ENCODE measurements around the gene RMDN2.
A peak's percentile ranks its signal among the peaks of the same experiment; 100 is the strongest.
"Not testable (repeated sequence)": the region's sequence is repeated elsewhere in the genome, so short reads cannot be mapped to it uniquely, and the experiment has no call there.

The RMDN2 gene

DNA sequence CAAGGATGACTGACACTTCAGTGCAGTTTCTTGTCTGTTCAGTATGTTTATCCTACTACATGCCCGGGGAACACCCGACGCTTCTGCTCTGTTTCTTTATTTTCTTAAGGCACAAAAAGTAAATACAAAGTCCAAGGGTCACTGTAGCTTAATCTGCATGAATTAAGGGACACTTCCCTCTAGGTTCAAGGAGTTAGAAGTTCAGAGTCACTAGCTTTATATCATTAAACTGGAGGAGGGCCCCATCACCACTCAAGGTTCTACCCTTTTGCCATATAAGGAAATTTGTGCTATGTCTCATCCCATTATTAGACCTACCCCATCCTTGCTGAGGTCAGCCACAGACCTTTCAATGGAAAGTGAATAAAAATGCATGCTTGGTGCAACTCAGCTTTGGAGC is 27.6 kb upstream of the RMDN2 start:
- no peak for DNase-seq (ENCODE audit: low read depth in 2 of 2)

DNA sequence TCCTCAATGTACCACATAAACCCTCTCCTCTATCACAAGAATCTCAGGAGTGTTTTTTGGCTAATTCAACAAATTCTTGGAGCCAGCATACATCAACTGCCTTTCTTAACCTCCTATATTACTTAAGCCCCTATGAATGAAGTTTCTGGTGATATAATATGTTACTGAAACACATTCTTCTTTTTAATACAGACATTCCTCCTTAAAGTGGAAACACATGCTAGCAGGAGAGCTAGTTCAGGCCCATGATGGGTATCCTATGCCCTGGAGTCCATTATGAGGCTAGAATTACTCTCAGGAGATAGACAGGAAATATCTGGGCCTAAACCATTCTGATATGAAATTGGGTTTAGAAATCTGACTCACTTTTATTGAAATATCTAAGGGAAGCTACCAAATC is 26.6 kb upstream of the RMDN2 start:
- DNase-seq (ENCODE audit: low read depth in 2 of 2) = peak; percentile 72 to 79

DNA sequence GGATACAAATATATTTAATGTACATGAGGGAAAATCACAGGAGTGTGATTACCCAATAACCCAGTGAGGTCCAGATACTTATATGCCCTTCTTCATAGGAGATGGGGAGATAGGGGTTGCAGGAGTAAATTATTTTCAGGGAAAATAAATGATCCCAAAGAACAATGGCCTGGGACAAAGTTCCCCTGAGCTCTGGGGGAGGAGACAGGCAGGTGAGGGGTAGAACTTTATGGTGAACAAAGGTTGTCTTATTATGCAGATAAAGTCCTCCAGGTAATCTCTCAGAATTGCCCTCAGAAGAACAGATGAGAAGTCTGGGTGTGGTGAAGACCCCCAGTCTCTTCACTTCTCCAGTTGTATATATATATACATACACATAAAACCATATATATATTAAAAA is 22.1 kb upstream of the RMDN2 start:
- no peak for DNase-seq (ENCODE audit: low read depth in 2 of 2)

DNA sequence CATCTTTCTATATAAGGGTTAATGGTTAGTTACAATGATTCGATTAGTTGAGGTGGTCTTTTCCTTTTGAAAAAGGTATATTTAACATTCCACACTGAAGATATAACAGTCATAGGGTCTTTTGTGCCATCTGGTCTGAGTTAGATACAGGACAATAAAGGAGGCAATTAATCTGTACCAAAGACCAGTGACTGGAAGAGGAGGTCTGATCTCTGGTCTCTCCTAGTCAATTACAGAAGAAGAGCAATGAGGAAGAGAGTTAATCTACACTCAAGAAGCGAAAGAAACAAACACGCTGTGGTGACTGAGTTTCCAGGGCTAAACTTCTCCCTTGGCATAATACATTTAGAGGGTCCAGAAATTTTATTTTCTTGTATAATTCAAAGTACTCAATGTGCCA is 20.7 kb upstream of the RMDN2 start:
- DNase-seq (ENCODE audit: low read depth in 2 of 2) = no peak

DNA sequence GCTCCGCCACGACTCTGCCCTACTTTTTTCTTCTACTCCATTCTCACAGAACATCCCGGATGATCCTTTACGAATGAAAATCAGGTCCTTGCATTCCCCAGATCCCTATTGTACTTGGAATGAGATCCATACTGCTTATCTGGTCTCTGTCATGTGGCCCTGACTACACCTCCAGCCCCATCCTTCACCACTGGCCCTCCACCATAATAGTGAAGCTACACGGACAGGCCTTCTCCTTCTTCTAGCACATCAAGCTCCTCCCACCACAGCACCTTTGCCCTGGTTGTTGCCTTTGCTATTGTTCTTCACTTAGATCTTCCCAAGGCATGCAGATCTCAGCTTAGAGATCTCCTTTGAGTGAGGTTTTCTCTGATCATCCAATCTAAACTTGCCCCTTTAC is 20.1 kb upstream of the RMDN2 start:
- DNase-seq (ENCODE audit: low read depth in 2 of 2) = no peak

DNA sequence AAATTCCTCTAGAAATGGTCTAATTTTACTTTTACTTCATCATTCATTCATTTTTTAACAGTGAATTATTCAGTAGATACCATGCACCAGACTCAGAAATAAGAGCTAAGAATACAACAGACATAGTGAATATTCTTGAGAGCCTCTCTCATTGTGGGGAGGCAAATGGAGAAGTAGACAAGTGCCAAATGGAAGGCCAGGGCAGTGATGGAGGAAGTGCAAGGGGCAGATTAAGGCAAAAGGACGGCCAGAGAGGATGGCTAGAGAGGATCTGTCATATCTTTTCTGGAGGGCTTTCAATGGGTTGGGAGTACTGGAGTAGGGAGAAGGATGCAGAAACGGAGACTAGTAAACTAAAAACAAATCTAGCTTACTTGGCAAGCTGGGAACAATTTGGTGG is 19.0 kb upstream of the RMDN2 start:
- no peak for DNase-seq (ENCODE audit: low read depth in 2 of 2)

DNA sequence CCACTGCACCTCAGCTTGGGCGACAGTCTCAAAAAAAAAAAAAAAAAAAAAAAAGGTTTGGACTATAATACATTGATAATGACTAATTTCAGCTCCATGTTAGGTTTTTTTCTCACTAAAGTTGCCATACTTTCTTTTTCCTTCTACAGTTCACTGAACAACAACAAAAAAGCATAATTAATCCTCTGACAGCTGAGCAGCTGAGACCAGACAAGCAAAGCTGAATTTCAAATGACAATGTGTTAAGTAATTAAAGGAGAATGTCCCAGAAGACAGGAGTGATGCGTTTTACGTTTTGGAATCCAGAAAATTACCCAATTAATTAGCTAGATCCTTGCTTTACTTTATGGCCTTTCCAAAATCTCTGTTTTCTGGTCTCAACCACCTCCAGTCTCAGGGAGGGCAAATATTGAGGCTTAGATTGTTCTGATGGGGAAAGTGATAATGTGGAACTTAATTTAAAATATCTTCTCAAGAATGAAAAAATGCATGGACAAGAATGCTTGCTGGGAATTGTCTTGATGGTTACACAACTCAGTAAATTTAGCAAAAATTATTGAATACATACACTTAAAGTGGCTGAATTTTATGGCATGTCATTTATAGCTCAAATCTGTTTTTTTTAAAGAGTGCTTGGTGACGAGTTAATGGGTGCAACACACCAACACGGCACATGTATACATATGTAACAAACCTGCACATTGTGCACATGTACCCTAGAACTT is 17.4 kb upstream of the RMDN2 start:
- DNase-seq (ENCODE audit: low read depth in 2 of 2) = no peak

DNA sequence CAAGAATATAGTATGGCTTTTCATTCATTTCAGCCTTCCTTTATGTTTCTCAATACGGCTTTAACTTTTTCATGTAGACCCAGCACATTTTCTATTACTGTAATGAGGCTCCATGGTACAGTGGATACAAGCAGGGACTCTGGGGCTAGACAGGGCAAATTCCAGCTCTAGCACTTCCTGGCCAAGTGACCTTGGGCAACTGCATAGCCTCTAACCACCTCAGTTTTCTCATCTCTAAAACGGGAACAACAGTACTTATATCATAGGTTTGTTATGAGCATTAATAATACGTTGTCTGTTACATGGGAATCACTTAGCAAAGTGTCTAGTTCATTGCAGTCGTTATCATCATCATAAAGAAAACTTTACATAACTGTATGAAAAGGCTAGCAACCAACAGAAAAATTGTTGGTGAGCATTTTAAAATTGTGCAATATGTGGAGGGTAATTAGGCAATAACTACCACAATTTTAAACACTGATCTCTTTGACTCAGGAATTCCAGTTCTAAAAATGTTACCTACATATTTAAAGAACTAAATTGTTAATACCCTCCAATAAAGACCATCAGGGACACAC is 13.7 kb upstream of the RMDN2 start:
- no peak for DNase-seq (ENCODE audit: low read depth in 2 of 2)

DNA sequence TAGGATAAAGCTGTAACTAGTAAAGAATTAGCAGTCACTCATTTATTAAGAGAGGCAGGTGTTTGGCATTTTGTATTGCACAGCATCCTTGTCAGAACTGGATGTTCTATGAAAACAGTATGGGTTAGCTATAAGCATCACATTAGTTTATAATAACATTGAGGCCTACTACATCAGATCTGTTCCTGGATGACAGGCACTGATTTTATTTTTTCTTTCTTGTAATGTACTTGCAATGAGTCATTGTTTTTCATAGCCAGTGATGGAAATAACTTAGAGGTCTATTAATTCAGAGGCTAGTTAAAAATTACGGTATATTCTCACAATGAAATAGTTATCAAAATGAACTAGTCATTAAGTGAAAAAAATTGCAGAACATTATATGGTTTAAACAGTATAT is 13.0 kb upstream of the RMDN2 start:
- no peak for DNase-seq (ENCODE audit: low read depth in 2 of 2)

DNA sequence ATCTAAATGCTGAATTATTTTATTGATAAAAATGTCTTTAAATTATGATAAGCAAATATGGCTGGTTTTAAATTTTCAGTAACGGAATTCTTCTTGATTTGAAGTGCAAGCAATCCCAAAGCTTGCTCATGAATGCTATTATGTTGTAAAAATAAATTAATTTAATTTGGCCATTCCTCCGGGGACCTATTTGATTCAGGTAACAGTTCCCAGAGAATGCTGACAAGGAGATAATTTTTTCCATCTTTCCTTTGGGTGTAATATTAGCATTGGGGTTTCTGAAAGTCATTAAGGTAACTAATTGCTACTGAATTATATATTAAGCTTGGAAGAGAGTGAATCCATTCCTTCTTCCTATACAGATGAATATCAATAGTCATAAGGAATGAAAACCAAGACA is 12.5 kb upstream of the RMDN2 start:
- no peak for DNase-seq (ENCODE audit: low read depth in 2 of 2)

DNA sequence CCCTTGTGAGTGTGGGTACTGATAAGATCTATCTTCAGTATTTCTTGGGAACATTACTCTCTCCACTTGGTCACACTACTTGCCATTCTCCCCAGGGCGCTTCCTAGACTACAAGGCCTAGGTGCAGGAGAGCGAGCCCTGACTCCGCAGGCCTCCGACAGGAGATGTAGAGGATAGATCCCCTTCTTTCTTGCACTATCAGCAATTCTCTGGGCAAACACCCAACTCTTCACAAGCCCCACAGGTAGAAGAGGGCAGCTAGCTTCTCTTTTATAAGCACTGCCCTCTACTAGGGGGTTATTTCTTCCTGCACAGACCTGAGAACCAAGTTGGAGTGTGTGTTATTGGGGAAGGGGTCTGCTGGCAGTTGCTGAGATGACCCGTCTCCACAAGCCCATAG is 10.7 kb upstream of the RMDN2 start:
- DNase-seq (ENCODE audit: low read depth in 2 of 2) = no peak

DNA sequence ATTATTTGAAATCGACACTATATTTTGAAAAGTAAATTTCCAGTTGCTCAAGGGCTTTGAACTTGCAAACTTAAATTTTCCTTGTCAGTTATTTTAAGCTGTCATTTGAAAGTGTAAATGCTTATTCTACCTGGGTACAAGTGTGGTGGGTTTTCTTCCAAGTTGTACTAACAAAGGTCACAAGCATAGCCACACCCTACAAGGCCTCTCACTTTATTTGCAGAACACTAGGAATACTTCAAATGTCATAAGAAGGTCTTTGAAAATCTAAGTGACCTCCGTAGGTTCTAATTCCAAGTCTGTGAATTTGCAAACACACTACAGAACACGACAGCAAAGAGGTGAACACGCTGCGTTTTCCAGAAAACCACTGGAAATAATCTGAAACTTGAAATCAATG is 9.3 kb upstream of the RMDN2 start:
- DNase-seq (ENCODE audit: low read depth in 2 of 2) = no peak

DNA sequence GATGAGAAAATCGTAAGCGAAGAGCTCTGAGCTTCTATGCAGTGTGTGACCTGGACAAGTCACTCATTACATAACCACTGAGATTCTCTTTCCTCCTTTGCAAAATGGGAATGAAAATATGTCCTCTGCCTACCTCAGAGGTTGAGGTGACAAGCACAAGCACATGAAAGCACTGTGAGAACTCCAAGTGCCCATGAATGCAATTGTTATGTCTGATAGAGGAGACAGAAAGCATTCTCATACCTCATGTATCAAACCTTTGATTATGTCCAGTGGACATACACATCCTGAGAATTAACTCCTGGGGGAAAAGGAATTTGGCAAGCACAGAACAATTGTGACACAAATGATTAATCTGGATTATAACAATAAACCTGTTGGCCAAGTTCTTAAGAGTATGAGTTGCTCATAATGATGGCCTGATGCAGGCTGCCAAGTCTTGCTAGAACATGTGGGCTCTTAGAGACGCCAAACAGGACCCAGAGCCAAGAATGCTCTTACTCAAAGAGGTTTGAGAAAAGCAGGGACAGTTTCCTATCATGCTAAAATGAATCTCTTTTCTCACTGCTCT is 8.5 kb upstream of the RMDN2 start:
- peak; percentile 87 to 90 for DNase-seq (ENCODE audit: low read depth in 2 of 2)

DNA sequence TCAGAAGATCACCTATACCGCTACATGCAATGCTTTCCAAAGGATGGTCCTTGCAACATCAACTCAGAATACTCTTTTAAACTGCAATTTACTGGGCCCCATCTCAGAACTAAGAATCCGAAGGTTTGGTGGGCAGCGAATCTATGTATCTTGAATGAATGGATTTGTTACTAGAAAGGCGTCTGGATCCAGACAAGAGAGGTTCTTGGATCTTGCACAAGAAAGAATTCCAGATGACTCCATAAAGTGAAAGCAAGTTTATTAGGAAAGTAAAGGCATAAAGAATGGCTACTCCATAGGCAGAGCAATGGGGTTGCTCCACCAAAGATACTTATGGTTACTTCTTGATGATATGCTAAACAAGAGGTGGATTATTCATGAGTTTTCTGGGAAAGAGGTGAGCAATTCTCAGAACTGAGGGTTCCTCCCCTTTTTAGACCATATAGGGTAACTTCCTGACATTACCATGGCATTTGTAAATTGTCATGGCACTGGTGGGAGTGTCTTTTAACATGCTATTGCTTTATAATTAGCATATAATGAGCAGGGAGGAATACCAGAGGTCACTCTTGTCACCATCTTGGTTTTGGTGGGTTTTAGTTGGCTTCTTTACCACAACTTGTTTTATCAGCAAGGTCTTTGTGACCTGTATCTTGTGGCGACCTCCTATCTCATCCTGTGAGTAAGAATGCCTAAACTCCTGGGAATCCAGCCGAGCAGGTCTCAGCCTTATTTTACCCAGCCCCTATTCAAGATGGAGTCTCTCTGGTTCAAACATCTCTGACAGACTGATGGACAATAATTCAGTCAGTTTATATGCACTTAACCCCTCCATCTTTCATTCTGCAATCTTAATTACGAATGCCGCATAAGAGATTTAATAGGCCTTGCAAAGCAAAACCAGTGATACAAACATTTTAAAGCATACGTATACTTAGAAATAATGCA is 7.5 kb upstream of the RMDN2 start:
- DNase-seq (ENCODE audit: low read depth in 2 of 2) = no peak

DNA sequence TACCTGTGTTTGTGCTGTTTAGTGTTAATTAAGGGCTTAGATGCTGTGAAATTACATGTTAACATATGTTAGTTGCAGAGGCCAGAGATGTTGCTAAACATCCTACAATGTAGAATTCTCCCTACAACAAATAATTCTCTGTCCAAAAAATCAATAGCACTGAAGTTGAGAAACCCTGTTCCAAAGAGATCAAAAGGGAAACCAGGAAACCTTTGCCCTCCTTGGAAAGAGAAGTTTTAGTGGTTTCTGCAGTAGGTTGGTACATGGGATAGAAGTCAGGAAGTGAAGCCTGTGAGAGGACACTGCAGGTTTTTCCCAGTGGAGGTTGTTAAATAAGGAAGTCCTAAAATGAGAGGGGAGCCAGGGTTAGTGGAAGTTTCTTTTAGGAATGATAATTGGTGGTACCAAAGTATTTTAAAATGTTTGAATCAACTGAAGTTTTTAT is 6.3 kb upstream of the RMDN2 start:
- no peak for DNase-seq (ENCODE audit: low read depth in 2 of 2)

DNA sequence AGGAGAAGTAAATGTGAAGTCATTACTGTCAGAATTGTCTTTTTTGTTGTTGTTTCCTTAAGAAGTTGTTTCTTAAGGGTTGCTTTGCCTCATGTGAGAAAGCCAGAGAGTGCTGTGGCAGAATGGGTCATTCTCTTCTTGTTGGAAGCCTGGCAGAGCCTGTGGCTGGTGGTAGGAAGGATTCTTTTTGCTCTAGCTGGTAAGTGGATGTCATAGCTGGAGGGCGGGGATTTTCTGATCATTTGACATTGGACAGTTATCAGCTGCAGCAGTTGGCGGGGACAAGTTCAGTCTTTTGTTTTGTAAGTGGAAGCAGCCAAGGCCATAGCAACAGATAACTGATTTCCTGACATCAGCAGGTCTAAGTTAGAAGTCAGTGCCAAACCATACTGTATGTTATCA is 5.5 kb upstream of the RMDN2 start:
- DNase-seq (ENCODE audit: low read depth in 2 of 2) = no peak

DNA sequence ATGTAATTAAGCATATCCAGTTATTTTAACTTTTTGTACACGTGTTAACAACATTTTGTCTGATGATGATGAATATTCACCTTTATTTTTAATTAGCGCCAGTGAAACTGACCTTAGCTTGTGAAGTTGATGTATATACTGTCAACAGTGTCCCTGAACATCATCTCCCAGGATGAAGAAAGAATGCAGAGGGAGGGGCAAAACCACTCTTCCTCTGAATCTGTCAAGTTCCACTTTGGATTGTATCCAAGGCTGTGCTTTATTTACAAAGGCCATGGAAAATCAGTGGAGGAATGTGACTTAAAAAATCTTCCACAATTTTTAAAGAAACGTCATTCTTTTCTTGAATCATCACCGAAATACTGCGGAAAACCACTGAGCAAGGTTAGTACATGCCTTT is 4.5 kb upstream of the RMDN2 start:
- DNase-seq (ENCODE audit: low read depth in 2 of 2) = peak in 1 of 2 experiments; percentile 39

DNA sequence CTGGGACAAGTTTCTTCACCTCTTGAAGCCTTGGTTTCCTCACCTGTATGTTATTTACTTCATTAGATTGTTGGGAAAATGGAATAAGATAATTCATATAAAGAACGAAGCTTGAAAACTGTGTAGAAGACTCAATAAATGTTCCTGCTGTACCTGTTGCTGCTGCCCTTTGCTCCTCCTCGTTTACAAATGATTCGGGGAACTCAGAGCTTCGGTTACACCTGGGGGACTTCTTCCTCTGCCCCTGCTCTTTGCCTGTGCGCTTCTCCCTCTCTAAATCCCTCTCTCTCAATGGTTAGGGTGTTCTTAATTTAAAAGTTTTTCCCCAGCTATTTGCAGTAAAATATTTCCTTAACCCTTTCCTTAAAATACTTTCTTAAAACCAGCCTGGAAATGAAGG is 3.3 kb upstream of the RMDN2 start:
- no peak for DNase-seq (ENCODE audit: low read depth in 2 of 2)

DNA sequence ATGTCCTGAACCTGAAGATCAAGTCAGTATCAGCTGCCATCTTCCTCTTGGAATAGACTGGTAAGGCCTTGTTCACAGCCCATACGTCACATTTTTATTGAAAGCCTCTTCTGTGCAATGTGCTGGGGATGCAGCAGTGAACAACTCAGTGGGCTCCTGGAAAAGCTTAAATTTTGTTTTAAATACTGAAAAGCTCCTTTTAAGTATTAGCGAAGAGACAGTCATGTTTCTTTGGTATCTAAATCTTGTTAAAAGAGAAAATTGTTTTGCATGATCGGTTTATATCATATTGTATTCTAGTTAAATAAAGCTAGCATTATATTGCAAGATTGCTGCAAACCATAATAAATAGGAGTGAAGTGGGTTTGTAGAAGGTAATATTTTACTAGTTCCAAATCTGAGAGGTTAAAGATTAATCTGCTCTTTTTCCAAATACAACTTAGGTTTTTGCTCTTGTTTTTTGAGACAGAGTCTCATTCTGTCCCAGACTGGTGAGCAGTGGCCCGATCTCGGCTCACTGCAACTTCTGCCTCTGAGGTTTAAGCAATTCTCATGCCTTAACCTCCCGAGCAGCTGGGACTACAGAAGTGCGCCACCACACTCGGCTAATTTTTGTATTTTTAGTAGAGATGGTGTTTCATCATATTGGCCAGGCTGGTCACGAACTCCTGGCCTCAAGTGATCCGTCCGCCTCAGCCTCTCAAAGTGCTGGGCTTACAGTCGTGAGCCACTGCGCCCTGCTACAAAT is 1.6 kb upstream of the RMDN2 start:
- no peak for DNase-seq (ENCODE audit: low read depth in 2 of 2)

DNA sequence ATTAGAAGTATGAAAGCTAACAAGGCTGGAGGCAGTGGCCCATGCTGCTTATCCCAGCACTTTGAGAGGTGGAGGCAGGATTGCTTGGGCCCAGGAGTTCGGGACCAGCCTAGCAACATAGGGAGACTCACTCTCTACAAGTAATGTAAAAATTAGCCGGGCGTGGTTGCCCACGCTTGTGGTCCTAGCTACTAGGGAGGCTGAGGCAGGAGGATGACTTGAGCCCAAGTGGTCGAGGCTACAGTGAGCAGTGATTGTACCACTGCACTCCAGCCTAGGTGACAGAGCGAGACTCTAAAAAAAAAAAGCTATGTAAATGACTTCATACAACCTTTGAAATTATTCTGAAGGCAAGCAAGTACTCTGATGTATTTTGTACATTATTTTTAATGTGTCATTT is 1.5 kb downstream of the RMDN2 start:
- no peak for DNase-seq (ENCODE audit: low read depth in 2 of 2)

DNA sequence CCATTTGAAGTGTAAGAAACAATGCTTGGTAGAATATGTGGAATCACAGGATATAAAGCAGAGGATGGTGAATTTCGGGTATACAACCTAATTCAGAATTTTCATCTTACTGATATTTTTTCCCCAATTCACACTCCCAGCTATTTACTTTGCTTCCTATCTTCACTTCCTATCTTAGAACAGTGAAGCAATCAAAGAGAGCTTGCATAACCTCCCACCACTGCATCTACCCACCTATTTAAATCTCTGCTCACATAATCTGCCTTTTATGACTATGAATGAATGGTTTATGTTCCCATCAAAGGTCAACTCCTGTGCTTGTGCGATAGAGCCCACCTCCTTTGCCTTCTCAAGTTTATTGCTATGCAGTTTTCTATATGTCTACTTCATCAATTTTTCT is 3.3 kb downstream of the RMDN2 start:
- DNase-seq (ENCODE audit: low read depth in 2 of 2) = no peak

DNA sequence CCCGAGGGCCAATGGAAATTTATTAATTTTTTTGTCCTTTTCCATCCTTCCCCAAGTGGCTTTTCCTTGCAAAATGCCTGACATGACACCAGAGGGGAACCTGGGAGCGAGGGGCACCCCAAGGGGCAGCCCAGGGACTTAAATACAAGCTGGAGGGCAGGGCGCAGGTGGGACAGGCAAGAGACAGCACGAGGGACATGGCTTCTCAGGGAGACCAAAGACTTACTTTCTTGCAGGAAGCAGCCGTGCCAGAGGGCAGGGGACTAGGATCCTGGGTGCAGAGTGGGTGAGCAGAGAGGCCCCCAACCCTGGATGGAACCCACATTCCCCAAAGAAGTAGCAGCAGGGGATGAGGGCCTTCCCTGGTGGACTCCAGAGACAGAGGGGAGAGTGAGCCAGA is 5.3 kb downstream of the RMDN2 start:
- DNase-seq (ENCODE audit: low read depth in 2 of 2) = not testable (repeated sequence)

Measured in fibroblast of skin of left biceps (primary cell).